ENCODE data around the gene CPA5.
"Not testable (repeated sequence)": the region's sequence is repeated elsewhere in the genome, so short reads cannot be mapped to it uniquely, and the experiment has no call there.

Gene CPA5

GRCh38 chr7:130369831-130370550 is 25.4 kb downstream of the CPA5 start:
- DNase-seq (ENCODE audit: extremely low read depth, low read depth), result no peak
- no peak for TF ChIP-seq CTCF (IDR thresholded peaks at IDR 0.05; ENCODE audit: low read depth, low read length, missing control alignments)
- H3K4me3 ChIP-seq (replicated peaks; ENCODE audit: low read depth, low read length), result no peak overlapping the region

- no peak overlapping the region for H3K4me3 ChIP-seq (replicated peaks; ENCODE audit: low read depth, low read length)
- no peak for DNase-seq (ENCODE audit: extremely low read depth, low read depth)
- no peak for TF ChIP-seq CTCF (IDR thresholded peaks at IDR 0.05; ENCODE audit: low read depth, low read length, missing control alignments)
These were observed 26.4 kb downstream of the CPA5 start for GRCh38 chr7:130371046-130371445.

DNA sequence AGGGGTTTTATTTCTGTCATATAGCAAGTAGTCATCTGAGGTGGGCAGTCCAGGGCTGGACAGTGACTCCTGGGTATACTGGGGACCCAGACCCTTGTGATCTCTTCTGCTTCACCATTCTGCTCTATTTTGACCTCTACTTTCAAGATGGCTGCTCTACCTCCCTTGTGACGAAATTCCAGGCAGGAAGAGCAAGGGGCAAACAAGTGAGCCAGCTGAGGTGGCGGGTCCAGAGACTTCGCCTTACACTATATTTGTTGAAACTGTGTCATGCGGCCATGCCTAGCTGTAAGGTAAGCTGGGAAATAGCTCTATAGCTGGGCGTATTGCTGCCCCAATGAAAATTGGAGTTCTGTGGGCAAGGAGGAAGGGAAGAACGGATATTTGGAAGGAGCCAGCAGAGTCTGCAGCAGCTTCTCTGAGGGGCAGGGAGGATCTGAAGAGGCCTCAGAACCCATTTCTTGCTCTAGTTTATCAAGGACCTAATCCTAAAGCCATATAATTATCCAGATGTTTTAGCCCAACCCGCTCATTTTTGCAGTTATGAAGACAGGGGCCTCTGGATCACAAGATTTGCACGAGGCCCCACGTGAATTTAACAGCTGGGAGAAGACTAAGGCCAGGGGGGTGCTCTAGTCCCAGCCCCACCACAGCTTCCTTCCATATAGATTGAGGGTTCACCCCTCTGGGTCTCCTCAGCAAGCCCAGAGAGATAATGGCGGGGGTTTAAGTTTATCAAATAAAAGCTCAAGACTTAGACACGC is 28.0 kb downstream of the CPA5 start:
- no peak overlapping the region for H3K4me3 ChIP-seq (replicated peaks; ENCODE audit: low read depth, low read length)
- no peak for TF ChIP-seq CTCF (IDR thresholded peaks at IDR 0.05; ENCODE audit: low read depth, low read length, missing control alignments)
- DNase-seq (ENCODE audit: extremely low read depth, low read depth), result no peak

DNA sequence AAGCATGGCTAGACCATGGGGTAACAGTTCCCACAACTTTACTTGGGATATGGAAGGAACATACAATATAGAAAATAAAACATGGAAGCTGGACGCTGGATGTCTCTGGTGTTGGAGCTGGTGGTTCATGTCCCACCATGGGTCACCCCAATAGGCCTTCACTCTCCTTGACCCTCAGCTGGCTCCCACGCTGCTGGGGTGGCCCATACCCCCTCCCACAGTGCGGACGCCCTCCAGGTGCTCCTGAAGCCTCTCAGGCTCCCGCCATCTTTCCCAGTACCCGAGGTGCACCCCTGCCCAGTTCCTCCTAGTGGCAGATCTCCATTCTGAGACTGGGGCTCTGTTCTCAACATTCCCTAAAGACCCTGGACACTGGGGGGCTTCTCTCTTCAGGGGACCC is 29.9 kb downstream of the CPA5 start:
- no peak for TF ChIP-seq CTCF (IDR thresholded peaks at IDR 0.05; ENCODE audit: low read depth, low read length, missing control alignments)
- no peak for DNase-seq (ENCODE audit: extremely low read depth, low read depth)

DNA sequence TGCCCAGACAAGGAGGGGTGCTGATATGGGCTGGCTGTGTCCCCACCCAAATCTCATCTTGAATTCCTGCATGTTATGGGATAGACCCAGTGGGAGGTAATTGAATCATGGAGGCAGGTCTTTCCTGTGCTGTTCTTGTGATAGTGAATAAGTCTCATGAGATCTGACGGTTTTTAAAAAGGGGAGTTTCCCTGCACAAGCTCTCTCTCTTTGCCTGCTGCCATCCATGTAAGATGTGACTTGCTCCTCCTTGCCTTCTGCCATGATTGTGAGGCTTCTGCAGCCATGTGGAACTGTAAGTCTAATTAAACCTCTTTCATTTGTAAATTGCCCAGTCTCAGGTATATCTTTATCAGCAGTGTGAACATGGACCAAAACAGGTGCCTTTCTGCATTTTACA is 31.8 kb downstream of the CPA5 start:
- DNase-seq (ENCODE audit: extremely low read depth, low read depth); H3K4me3 ChIP-seq (replicated peaks; ENCODE audit: low read depth, low read length): not testable (repeated sequence)

More for the DNA sequence above, 29.9 kb downstream of the CPA5 start:
- no peak overlapping the region for H3K4me3 ChIP-seq (replicated peaks; ENCODE audit: low read depth, low read length)

DNA sequence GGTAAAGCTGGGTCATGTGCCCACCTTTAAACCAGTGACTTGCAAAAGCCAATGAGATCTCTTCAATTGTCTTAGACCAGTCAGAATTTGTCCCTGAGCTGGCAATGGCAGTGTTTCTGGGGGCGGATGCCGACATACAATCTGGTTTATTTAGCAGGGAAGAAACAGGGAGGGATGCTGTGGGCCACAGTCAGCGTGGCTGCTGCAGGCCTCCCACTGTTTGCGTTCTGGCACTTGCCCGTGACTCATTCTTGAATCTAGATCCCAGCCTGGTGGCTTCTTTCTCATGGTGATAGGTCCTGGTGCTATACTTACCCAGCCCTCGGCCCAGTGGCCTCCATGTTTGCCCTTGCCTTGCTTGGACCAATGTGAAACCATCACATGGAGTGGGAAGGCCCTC is 32.6 kb downstream of the CPA5 start:
- TF ChIP-seq CTCF (IDR thresholded peaks at IDR 0.05; ENCODE audit: low read depth, low read length, missing control alignments), result no peak
- DNase-seq (ENCODE audit: extremely low read depth, low read depth), result no peak
- H3K4me3 ChIP-seq (replicated peaks; ENCODE audit: low read depth, low read length), result no peak overlapping the region

- no peak for TF ChIP-seq CTCF (IDR thresholded peaks at IDR 0.05; ENCODE audit: low read depth, low read length, missing control alignments)
- H3K4me3 ChIP-seq (replicated peaks; ENCODE audit: low read depth, low read length), result no peak overlapping the region
- no peak for DNase-seq (ENCODE audit: extremely low read depth, low read depth)
These were observed 34.4 kb downstream of the CPA5 start for GRCh38 chr7:130379019-130379418.
